GM19351 (cell line): ENCODE results near the gene AMOTL1.
"Not testable (repeated sequence)": the region's sequence is repeated elsewhere in the genome, so short reads cannot be mapped to it uniquely, and the experiment has no call there.

Experiments
- ATAC-seq: cut with Tn5 transposase; IDR thresholded peaks from one replicate; pipeline ENCODE4 v1.9.1; 2021; ENCODE audit warnings: mild to moderate bottlenecking, moderate library complexity; ENCODE audit not compliant: unreplicated experiment

Gene AMOTL1

GRCh38 chr11:94821439-94821838, 53.3 kb downstream of the AMOTL1 start:
- no peak for ATAC-seq

- ATAC-seq = no peak
Measured at GRCh38 chr11:94822080-94822479, 53.9 kb downstream of the AMOTL1 start.

GRCh38 chr11:94823102-94823732, 55.1 kb downstream of the AMOTL1 start:
- ATAC-seq = no peak

- no peak for ATAC-seq
Measured at GRCh38 chr11:94825031-94825430, 56.9 kb downstream of the AMOTL1 start.

GRCh38 chr11:94825481-94825880, 57.3 kb downstream of the AMOTL1 start:
- no peak for ATAC-seq

GRCh38 chr11:94826415-94826814, 58.3 kb downstream of the AMOTL1 start:
- ATAC-seq = no peak

GRCh38 chr11:94828088-94828487, 59.9 kb downstream of the AMOTL1 start:
- ATAC-seq = no peak

GRCh38 chr11:94830722-94831510, 62.8 kb downstream of the AMOTL1 start:
- ATAC-seq = no peak

GRCh38 chr11:94831529-94831928, 63.4 kb downstream of the AMOTL1 start:
- no peak for ATAC-seq

- no peak for ATAC-seq
Measured at GRCh38 chr11:94832604-94833235, 64.6 kb downstream of the AMOTL1 start.

GRCh38 chr11:94834911-94835593, 66.9 kb downstream of the AMOTL1 start:
- no peak for ATAC-seq

- ATAC-seq = no peak
Measured at GRCh38 chr11:94835594-94835927, 67.4 kb downstream of the AMOTL1 start.

- ATAC-seq = no peak
Measured at GRCh38 chr11:94837317-94837716, 69.2 kb downstream of the AMOTL1 start.

GRCh38 chr11:94838027-94838731, 70.0 kb downstream of the AMOTL1 start:
- ATAC-seq = no peak

- ATAC-seq = no peak
Measured at GRCh38 chr11:94840209-94840608, 72.1 kb downstream of the AMOTL1 start.

GRCh38 chr11:94844031-94844430, 75.9 kb downstream of the AMOTL1 start:
- ATAC-seq = no peak

- ATAC-seq = no peak
Measured at GRCh38 chr11:94845622-94846021, 77.5 kb downstream of the AMOTL1 start.

GRCh38 chr11:94849839-94850238, 81.7 kb downstream of the AMOTL1 start:
- ATAC-seq = no peak

GRCh38 chr11:94851864-94852636, 83.9 kb downstream of the AMOTL1 start:
- ATAC-seq = no peak

- ATAC-seq = not testable (repeated sequence)
Measured at GRCh38 chr11:94853288-94853687, 85.1 kb downstream of the AMOTL1 start.
